HG02678 (cell line): ENCODE measurements around the gene TYMP.

Experiments used
- ATAC-seq: cut with Tn5 transposase; IDR thresholded peaks from one replicate; pipeline ENCODE4 v1.9.1; 2021; ENCODE audit warnings: mild to moderate bottlenecking, moderate library complexity; ENCODE audit not compliant: unreplicated experiment

TYMP gene, protein sequence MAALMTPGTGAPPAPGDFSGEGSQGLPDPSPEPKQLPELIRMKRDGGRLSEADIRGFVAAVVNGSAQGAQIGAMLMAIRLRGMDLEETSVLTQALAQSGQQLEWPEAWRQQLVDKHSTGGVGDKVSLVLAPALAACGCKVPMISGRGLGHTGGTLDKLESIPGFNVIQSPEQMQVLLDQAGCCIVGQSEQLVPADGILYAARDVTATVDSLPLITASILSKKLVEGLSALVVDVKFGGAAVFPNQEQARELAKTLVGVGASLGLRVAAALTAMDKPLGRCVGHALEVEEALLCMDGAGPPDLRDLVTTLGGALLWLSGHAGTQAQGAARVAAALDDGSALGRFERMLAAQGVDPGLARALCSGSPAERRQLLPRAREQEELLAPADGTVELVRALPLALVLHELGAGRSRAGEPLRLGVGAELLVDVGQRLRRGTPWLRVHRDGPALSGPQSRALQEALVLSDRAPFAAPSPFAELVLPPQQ

DNA sequence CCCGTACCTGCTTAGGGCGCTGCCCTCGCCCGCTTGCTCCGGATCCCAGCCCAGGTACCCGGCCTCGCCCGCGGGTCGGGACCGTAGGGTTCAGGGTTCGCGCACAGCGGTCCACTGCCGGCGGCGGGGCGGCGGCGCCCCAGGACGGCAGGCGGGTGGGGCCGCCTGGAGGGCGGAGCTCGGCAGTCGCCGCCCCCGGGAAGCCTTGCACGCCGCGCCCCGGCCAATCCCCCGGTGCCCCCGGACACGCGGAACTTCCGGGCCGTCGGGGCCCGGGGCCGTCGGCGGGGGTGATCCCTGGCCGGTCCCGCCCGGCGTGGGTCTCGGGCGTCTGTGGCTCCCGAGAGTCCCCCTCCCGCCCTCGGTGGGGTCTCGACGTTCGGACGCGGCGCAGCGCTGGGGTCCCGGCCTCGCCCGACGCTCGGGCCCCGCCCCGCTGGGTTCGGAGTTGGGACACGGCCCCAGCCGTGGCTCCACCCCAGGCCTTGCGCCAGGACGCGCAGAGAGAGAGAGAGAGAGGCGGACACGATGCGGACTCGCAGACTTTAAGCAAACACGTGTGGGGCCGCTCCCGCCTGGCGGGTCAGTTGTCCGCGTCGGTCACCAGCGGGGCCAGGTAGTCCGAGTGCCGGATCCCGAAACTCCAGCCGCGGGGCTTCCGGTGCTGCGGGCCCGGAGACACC lies at the start of gene TYMP:
Gene TYMP (minus strand): TSS at position 116 of the 683 bp plus-strand sequence. CDS start 303 bp downstream, outside the sequence.
- ATAC-seq: peak; percentile 22

DNA sequence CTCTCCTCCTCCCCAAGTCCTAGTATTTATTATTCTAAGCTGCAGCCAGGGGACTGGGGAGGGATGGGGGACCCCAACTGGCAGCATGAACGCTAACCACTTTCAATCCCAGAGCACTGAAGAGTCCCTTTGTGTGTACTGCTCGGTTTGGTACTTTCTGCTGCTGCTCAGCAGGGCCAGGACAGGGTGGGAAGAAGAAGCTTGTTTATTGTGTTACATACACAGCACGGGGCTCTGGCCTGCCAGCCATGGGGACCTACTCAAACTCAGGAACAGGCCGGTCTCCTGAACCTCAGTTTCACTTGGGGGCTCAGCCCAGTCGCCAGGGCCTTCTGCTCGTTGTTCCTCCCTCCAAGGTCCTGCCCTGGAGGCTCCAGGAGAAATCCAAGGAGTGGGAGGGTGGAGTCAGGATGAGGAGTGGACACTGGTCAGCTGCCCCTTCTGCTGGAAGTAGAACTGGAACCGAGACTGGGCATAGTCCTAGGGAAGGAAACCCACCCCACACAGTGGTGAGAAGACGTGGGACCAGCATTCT lies 49.0 kb upstream of the TYMP start:
- no peak for ATAC-seq

DNA sequence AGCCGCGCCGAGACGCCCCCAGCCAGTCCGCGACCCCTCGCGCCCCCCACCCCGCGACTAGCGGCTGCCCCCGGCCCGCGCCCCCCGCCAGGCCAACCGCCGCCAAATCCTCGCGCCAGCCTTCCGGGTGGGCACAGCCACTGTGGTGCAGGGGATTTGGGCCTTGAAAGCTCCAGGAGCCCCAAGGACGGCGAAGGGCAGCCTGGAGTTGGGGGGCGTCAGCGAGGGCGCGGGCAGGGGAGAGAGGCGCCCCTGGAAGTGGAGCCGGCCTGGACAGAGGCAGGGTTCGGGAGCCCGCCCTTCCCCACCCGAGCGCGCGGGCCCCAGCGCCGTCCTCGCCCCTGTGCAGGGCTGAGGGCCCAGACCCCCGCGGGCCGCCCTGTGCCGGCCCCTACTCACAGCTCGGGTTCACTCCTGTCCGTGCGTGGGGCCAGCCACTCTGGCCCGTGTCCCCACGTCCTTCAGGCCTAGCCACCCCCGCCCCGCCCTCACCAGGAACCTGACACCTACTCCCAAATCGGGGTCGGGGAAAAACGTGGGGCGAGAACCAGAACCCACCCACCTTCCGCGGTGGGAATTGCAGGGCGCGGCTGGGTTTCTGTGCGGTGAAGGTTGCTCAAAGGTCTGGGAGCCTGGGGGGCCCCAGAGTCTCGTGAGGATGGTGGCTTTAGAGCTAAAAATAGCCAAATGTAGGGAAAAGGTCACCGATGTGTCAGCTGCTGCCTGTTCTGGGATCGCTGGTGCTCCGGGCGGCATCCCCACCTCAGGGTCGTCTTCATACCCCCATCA lies 48.4 kb upstream of the TYMP start, which contains the start of gene CPT1B:
Gene CPT1B (minus strand): TSS at position 441 of the 789 bp plus-strand sequence. CDS start 512 bp downstream, outside the sequence.
- ATAC-seq: no peak

DNA sequence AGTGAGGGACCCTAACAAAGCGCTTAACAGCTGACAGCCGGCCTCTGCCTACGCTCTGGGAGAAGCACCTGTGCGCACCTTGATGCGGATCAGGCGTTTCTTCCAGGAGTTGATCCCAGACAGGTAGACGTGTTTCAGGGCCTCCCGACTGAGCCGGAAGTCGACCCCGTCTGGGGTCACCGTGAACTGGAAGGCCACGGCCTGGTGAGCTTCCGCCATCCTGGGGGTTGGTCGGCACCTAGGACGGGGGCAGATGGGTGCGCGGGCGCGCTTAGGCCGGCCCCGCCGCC lies 47.8 kb upstream of the TYMP start:
- ATAC-seq: no peak

DNA sequence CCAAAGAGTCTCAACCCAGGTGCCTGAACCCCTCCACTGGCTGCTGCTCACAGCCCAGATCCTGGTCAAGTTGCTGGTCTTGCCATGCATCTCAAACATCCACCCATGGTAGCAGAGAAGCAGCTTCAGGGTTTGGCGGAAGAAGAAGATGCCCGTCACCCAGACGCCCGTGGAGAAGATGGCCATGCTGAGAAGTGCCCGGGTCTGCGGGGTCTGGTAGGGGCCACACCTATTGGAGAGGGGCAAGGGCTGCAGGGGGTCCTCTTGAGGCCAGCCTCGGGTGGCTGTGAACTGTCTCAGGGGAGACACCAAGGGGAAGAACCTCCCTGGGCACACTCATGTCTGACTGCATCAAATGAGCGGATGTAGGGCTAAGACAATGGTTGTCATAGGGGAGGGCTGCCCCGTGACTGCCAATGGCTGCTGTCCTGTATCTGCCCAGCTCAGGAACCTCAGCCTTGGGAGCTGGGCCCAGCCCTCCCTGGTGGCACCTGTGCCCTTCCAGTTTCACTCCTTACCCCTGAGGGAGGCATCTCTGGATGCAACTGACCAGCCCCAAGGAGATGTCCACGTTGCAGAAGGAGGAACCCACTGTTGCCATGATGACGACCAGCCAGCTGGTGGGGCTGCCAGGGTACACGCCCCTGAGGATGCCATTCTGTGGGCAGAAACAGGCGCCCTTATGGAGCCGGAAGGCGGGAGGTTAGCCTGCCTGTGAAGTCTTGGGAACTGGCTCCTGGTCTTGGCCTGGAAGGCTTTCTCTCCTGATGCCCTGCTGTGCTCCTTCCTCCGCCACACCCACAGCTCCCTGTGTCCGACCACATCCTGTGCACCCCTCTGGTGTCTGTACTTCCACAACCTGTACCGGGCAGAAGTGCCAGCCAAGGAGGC lies 47.2 kb upstream of the TYMP start:
- ATAC-seq: no peak

DNA sequence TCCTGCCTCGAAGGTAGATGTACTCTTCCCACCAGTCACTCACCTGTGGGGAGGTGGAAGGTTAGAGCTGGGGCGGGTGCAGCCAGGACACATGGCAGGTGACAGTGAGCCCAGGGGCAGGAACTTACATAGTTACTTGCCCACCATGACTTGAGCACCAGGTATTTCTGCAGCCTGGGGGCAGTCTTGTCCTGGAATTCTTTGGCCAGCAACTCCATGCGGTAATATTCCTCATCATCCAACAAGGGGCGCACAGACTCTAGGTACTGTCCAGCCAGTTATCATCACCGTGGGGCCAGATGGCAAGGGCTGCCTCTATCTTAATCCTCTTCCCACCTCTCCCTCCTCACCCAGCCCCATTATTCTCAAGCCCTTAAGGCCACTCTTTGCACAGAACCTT lies 46.3 kb upstream of the TYMP start:
- no peak for ATAC-seq

DNA sequence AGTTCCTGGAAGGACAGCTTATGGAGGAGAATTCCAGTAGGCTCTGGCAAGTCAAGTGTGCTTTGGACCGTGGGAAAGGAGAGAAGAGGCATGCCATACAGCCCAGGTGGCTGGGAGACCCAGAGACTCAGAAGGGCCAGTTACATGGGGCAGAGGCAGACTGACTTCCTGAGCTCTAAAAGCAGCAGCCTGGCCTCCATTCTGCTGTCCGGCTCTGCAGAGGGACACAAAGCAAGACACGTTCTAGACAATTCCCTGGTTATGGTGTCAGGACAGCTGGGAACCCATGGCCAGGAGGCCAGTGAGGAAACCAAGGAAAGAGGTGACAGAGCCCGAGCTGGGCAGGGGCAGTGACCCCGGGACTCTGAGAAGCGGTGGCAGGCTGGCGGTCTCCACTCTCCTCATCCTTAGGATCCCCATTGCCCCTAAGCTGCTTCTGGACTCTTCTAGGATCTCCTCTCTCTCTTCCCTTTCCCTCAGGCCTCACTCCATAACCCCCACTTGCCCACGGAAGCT lies 45.7 kb upstream of the TYMP start:
- ATAC-seq: no peak

DNA sequence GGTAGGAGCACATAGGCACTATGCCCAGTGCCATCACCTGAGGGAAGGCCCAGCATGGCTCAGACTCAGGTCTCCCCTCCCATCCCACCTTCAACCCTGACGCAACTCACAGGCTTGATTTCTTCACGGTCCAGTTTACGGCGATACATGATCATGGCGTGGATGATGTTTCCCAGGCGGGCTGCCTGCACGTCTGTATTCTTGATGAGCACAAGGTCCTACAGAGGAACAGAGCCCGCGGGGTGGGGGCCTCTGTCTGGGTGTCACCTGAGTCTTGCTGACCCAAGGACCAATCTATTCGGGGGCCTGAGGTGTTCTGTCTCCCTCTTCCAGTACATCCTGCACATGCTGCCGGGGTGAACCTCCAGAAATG lies 44.6 kb upstream of the TYMP start:
- ATAC-seq: no peak

DNA sequence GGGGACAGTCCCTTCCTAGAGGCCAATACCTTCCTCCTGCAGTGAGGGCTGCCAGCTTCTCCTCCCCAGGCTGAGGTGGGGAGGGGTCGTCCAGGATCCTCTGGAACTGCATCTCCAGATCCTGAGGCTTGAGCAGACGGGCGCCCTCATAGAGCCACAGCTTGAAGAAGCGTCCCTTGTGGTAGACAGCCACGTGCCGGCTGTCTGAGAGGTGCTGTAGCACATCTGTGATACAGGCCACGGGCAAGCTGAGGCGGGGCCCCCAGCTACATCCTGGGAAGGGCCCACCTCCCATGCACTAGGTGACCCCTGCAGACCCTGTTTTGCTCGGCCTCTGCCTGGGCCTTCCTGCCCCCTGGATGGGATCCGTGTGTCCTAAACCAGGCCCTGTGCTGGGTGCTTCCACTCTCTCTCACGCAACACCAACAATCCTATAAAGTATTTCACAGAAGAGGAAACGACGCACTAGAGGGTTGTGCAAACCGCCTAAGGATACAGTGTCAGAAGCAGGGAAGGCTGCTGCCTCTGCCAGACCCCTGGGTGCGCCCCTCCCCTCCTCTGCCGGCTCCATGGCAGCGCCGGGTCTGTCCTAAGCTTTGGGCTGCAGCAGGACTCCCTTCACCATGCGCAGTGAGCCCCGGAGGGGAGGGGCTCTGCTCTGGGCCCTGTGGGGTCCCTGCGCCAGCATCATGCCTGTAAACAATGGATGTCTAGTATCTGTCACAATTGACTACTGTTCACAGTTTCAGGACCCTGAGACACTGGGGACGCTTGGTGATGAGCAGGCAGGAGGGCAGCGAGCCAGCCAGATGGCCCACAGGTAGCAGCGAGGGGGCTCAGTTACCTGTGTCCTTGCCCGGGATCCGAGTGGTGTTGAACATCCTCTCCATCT lies 43.9 kb upstream of the TYMP start:
- ATAC-seq: no peak

DNA sequence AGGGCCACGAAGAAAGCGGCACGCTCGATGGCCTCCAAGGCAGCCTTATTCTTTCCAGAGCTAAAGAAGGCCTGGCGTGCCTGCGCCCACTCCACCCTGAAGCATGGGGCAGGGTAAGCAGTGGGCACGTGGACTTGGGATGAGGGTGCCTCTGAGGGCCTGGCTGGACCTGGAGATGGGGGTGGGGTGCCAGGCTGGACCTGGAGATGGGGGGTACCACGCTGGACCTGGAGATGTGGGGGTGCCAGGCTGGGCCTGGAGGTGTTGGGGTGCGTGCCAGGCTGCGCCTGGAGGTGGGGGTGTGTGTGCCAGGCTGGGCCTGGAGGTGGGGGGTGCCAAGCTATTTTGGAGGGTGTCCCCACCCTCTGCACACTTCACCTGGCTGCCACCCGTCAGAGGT lies 43.2 kb upstream of the TYMP start:
- ATAC-seq: no peak

DNA sequence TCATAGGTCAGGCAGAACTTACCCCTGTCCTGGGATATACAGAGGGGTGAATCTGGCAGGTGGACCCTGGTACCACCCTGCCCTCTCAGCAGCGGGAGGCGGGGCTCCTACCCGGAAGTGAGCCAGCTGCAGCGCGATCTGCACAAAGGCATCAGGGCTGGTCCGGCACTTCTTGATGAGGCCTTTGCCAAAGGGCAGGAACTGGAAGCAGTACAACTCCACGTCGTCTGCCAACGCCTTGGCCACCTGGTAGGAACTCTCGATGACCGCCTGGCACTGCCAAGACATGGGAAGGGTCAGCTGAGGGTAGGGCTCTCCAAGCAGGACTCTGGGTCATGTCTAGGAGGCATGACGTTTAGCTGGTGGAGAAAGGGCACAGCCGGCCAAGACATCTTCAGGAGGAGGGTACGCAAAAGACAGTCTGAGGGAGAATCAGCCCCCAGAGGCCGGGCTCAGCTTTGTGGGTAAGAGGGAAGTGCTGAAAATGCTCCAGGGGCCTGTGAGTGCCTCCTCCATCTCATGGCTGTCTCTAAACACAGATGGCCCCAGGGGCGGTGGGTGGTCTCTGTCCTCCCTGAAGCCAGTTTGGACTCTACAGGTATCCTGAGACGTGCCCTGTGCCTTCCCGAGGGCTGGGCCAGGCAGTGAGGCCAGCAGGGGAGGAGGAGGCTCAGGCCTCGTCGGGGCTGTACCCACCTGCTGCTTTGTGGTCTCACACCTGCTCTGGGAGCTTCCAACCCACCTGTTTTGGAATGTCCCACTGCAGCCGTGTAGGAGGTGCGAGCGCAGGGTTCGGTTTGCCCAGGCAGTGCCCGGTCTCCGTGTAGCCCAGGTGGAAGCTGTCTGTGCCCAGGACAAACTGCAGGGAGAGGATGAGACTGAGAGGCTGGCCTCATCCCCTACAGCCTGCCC lies 41.7 kb upstream of the TYMP start:
- ATAC-seq: no peak

DNA sequence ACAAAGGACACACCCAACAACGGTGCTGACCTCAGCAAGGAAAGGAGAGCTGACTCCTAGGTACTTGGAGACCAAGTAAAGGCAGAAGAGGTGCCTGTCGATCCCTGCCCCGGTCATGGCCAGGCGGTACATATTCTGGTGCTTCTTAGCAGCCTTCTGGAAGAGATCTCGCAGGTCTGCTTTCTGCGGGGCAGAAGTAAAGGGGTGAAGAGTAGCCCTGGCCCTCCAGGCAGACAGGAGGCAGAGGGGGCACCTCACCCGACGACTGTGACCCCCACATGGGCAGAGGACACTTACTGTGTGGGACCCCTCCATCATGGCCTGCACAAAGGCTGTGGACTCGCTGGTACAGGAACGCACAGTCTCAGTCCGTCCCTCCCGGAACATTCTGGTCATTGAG lies 41.0 kb upstream of the TYMP start:
- no peak for ATAC-seq

DNA sequence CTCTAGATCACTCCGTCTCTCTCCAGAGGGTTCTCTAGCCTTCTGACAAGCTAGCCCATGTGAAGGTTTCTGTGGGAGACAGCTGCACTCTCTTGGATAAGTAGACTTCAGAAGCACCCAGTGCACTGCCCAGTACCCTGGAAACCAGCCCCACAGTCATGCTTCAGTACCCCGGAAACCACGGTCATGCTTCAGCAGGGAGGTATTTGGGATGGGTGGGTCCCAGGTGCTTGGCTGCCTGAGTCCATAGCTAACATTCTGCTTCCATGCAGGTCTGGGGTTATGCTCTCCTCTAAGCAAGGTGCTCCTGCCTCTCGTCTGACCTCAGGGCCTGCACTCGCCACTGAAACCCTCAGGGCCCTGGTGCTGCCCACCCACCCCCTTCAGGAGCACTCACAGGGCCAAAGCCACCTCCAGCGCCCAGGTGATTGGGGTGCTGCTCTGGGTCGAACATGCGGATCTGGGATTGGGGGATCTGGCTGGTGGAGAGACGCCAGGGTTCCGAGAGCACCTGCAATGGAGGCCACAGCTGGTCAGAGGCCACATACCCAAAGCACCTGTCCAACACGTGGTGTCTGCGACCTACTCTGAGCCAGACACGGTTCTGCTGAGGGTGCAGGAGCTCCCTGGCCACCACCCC lies 40.2 kb upstream of the TYMP start:
- no peak for ATAC-seq

DNA sequence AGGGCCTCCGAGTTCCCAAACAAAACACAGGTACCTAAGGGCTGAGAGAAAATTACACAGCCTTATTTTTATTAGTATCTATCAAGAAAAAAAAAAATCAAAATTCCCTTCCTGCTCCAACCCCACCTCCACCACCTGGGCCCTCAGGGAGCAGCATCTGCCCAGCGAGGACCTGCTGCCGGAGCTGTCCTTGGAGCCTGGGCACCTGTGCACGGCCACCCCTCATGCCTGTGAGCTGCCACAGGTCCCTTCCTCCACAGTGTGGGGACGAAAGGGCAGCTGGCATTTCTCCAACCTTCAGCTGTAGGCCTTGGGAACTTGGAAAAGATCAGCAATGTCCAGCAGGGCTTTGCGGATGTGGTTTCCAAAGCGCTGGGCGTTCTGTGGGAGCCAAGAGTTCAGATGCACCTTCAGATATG lies 39.2 kb upstream of the TYMP start:
- ATAC-seq: no peak

DNA sequence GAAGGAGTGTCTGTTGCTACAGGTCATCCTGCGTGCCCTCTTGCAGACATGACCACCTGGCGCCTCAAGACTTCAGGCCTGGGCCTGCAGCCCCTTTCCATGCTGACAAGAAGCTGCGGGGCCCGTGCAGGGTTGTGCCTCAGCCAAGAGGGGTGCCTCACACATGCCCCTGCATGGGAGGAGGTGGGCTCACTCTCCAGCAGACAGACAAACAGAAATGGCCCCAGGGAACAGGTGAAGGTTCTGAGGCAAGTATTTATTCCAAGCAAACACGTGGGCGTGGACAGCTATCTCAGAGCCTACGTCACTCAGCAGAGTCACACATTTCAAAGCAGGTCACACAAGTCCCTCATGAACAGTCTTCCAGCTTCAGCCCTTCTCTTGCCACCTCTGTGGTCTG lies 38.8 kb upstream of the TYMP start:
- no peak for ATAC-seq

DNA sequence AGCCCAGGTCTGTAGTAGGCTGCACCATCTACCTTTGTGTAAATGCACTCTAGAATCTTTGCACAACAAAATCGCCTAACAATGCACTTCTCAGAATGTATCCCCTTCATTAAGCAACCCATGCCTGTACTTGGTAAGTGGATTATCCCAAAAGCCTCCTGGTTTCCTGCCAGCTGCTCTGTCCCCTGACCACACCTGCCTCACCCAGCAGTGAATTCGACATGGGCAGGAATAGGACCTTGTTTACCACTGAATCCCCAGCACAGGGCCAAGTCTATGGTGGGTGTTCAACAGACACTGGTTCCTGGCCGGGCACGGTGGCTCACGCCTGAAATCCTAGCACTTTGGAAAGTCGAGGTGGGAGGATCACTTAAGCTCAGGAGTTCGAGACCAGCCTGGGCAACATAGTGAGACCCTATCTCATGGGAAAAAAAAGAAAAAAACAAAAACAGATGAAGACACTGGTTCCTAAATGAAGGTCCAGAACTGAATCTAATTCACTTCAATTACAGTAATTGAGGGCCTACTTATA lies 38.0 kb upstream of the TYMP start:
- no peak for ATAC-seq

DNA sequence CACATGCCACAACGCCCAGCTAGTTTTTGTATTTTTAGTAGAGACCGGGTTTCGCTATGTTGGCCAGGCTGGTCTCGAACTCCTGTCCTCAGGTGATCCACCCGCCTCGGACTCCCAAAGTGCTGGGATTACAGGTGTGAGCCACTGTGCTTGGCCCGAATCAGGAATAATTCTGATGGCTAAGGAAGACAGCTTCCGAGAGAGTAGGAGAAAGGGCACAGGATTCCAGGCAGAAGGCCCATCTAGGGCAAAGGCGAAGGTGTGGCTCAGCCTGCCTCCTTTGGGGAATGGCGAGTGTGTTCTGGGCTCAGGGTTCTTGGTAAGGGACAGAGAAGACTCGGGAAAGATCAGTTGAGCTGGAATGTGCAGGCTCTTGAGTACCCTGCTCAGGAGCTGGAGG lies 34.5 kb upstream of the TYMP start:
- no peak for ATAC-seq
